Choroid plexus epithelial cell (primary cell): ENCODE measurements around the gene CFP.

Source experiments
- DNase-seq: peaks from one replicate; pipeline ENCODE4 v3.0.0-alpha.2; 2010; ENCODE audit warnings: low read depth
- H3K4me3 ChIP-seq: 2 replicates; pipeline ENCODE4 v1.5.1; 2011; ENCODE audit warnings: low read depth, mild to moderate bottlenecking, control low read depth, low read length, moderate library complexity
- TF ChIP-seq, protein P1 (sequence below): conservative IDR thresholded peaks from 2 replicates; pipeline ENCODE4 v1.5.1; 2011; ENCODE audit warnings: low read depth, mild to moderate bottlenecking, control low read depth, inconsistent platforms, low read length, moderate library complexity

The CFP gene

DNA sequence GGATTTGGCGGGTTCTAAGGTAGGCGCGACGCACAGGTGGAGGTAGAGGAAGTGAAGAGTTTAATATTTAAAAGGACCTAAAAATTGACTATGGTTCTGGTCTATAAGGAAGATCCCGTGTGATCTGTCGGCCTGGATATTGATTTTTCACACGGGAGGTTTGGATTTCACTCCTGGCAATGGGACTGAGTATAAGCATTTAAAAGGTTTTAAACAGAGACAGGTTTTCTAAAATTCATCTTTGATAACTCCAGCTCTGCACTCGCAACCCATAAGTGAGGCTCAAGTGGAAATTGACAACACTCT, 29.6 kb upstream of the CFP start:
- TF ChIP-seq, protein P1, sequence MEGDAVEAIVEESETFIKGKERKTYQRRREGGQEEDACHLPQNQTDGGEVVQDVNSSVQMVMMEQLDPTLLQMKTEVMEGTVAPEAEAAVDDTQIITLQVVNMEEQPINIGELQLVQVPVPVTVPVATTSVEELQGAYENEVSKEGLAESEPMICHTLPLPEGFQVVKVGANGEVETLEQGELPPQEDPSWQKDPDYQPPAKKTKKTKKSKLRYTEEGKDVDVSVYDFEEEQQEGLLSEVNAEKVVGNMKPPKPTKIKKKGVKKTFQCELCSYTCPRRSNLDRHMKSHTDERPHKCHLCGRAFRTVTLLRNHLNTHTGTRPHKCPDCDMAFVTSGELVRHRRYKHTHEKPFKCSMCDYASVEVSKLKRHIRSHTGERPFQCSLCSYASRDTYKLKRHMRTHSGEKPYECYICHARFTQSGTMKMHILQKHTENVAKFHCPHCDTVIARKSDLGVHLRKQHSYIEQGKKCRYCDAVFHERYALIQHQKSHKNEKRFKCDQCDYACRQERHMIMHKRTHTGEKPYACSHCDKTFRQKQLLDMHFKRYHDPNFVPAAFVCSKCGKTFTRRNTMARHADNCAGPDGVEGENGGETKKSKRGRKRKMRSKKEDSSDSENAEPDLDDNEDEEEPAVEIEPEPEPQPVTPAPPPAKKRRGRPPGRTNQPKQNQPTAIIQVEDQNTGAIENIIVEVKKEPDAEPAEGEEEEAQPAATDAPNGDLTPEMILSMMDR: no peak
- no peak for DNase-seq
- H3K4me3 ChIP-seq: peak overlapping the region; percentile 72

DNA sequence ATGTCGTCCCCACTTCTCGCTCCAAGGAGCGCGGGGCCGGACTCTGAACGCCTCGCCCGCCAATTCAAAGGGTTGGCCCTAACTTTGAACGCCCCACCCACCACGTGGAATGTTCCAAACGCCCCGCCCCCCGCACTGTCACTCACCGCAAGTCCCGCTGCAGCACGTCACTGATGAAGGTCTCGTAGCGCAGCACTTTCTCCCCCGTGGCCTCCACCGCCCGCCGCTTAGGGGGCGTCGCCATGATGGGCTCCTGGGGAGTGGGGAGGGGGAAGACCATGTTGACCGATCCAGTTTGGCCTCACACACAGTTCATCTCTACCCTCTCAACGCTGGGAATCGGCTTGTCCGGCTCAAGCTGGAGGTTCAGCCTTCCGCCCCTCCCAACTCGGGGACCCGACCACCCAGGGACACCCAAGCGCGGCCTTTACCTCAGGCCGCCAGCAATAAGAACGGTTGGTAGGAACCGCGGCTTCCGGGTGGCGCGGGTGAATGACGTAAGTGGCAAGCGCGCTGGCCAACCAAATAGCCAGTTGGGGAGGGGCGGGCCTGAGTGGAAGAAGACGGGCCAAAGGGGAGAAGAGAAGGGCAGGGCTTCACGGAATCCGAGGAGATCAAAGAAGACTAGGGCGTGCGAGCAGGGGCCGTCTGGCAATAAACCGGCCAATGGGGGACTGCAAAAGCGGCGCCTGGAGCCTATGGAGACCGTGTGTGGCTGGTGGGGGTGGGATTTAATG, 29.1 kb upstream of the CFP start, which contains the start of gene UXT:
Gene UXT (minus strand): TSS at position 497 of the 737 bp plus-strand sequence. CDS start 253 bp downstream, at position 244.
- peak; percentile 98 for DNase-seq
- H3K4me3 ChIP-seq: peak within 1 kb of the TSS; percentile 72
- TF ChIP-seq, protein P1: no peak

DNA sequence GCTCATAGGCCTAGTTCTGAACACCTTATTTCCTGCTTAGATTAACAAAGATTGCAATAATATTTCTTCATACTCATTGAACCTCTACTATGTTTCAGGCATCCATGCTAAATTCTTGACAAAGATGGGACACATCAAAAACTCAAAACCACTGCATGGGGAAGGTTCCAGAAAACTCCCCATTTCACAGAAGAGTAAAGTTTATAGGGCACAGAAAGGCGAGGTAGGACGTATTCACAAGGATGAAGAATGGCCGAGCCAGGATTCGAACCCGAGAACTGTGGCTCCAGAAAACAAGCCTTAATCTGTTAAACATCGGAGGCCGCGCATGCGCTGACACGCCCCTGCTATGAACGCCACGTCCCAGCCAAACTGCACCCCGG, 28.6 kb upstream of the CFP start:
- TF ChIP-seq, protein P1: no peak
- H3K4me3 ChIP-seq: peak overlapping the region; percentile 72
- DNase-seq: no peak

DNA sequence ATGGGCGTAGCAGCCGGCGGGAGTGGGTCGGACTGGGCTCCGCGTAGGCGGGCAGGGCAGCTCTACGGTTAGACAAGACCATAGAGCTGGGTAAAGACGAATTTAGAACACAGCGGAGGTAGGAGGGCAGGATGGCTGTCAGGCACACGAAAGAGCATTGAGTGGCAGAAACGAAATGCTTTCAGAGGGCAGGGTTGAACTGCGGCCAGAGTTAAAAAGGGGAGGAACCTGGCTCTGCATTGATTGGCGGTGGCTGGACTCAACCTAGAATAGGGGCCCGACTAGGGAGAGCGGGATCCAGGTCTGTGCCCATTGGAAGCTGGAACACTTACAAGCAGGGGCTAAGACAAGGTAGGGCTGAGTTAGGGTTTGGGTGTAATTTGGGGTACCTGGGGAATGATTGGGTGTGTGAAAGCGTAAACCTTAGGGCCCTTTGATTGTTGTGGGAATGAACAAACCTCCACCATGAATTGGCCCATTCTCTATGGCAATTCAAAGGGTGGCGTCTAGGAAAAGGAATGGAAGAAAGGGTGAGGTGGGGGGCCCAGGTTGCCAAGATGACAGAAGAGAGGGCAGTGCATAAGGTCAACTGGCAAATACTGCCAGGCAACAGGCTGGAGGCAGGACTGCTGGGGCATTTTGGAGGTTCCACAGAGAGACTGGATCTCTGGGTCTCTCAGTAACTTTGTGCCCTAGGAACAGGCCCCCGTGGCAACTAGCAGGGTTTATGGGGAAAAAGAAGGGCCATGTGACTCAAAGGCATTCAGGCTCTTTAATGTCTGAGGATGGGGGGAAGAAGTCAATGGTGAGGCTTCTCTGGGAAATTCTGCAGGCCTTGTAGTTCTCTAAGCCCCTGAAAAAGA, 21.5 kb upstream of the CFP start:
- H3K4me3 ChIP-seq: peak overlapping the region; percentile 53
- no peak for DNase-seq
- TF ChIP-seq, protein P1: no peak

DNA sequence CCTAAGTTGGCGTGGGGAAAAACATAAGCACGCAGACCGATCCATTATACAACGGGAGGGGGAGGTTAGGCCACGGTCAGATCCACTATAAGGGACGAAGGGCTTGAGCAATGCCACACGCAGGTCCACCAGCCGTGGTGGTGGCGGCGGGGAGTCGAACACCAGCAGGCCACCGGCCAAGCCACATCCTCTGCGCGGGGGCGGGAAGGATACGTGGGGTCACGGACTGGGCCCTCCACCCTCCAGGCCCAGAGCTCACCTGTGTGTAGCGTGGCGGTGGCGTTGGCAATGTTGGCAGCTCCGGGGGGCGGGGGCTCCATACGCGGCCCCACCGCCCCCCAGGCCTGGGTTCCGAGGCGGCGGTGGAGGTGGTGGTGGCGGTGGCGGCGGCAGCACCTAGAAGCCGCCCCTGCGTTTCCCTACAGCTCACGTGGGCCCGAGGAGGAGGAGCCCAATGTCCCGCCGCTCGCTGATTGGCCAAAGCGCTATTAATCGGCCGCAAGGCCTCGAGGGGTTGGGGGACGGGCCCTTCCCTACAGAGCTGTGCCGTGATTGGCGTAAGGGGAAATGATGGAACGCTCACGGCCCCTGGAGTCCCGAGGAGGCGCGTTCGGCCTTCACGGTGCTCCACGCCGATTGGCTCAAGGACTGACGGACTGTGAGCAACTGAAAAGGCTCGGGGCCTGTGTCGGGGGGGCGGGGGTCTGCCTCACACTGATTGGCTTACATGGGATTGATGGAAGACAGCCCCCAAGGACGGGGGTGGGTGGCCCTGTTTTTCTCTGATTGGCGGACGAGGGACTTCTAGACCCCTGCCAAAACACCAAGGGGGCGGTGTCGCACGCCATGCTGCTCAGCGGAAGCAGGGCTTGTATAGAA, 20.7 kb upstream of the CFP start, which contains the start of gene ELK1:
Gene ELK1 (minus strand): TSS at position 400 of the 879 bp plus-strand sequence. CDS start 9,122 bp downstream, outside the sequence.
- TF ChIP-seq, protein P1: no peak
- DNase-seq: peak; percentile 99
- peak within 1 kb of the TSS; percentile 74 for H3K4me3 ChIP-seq

DNA sequence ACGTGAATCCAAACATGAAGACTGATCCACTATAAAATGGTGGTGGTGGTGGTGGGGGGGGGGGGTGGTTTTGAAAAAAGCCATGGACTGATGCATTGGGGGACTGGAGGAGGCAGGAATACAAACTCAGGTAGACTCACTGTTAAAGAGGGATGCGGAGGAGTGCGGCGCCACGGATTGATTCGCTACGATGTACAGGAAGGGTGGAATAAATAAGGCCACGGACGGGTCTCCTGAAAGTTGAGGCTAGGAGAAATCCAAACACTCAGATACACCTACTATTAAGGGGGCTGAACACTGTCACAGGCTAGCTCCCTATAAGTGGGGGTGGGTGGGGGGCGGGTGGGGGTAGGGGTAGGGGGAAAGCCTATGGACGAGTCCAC, 20.0 kb upstream of the CFP start:
- no peak for DNase-seq
- TF ChIP-seq, protein P1: no peak
- peak overlapping the region; percentile 74 for H3K4me3 ChIP-seq
